GM19468 (cell line): Measurements from ENCODE around the gene ARFGEF3.
"Not testable (repeated sequence)": the region's sequence is repeated elsewhere in the genome, so short reads cannot be mapped to it uniquely, and the experiment has no call there.

ENCODE experiments used
- ATAC-seq: cut with Tn5 transposase; IDR thresholded peaks from one replicate; pipeline ENCODE4 v1.9.1; 2021; ENCODE audit warnings: mild to moderate bottlenecking, moderate library complexity, moderate number of reproducible peaks; ENCODE audit not compliant: unreplicated experiment; ENCODE audit errors: extremely low read depth

The ARFGEF3 gene

GRCh38 chr6:138331444-138331843 is 169.7 kb downstream of the ARFGEF3 start:
- ATAC-seq = no peak

- ATAC-seq = no peak
Measured at GRCh38 chr6:138331984-138332383, 170.2 kb downstream of the ARFGEF3 start.

DNA sequence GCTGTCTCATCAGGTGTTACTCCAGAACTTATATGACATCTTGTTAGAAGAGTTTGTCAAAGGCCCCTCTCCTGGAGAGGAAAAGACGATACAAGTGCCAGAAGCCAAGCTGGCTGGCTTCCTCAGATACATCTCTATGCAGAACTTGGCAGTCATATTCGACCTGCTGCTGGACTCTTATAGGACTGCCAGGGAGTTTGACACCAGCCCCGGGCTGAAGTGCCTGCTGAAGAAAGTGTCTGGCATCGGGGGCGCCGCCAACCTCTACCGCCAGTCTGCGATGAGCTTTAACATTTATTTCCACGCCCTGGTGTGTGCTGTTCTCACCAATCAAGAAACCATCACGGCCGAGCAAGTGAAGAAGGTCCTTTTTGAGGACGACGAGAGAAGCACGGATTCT is 172.3 kb downstream of the ARFGEF3 start:
- ATAC-seq = no peak

- no peak for ATAC-seq
Measured at GRCh38 chr6:138334963-138335362, 173.2 kb downstream of the ARFGEF3 start.

DNA sequence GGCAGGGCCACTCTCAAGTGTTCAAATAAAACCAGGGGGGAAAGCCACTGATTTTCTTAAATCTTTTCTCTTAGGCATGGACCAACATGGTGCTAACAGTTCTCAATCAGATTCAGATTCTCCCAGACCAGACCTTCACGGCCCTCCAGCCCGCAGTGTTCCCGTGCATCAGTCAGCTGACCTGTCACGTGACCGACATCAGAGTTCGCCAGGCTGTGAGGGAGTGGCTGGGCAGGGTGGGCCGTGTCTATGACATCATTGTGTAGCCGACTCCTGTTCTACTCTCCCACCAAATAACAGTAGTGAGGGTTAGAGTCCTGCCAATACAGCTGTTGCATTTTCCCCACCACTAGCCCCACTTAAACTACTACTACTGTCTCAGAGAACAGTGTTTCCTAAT is 174.5 kb downstream of the ARFGEF3 start:
- no peak for ATAC-seq

DNA sequence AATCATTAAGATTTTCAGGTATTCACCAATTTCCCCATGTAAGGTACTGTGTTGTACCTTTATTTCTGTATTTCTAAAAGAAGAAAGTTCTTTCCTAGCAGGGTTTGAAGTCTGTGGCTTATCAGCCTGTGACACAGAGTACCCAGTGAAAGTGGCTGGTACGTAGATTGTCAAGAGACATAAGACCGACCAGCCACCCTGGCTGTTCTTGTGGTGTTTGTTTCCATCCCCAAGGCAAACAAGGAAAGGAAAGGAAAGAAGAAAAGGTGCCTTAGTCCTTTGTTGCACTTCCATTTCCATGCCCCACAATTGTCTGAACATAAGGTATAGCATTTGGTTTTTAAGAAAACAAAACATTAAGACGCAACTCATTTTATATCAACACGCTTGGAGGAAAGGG is 175.3 kb downstream of the ARFGEF3 start:
- no peak for ATAC-seq

GRCh38 chr6:138339024-138339423 is 177.3 kb downstream of the ARFGEF3 start:
- no peak for ATAC-seq

- ATAC-seq = no peak
Measured at GRCh38 chr6:138341176-138341575, 179.4 kb downstream of the ARFGEF3 start.

DNA sequence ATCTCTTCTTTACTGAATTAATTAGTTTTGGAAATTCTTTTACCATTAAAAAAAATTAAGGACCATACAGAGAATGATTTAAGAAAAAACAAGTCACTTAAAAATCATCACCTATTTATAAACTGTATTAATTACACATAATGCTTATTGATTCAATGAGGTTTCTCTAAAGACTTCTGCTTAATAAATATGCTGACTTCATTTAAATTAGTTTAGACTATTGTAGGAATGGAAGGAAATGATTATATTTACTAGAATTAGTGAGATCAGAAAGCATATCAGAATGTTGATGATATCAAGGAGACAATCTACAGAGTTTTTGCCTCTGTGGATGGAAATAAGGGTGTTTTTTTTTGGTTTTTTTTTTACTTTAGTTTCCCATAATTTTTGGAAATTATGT is 181.4 kb downstream of the ARFGEF3 start:
- ATAC-seq = no peak

- no peak for ATAC-seq
Measured at GRCh38 chr6:138345565-138346285, 184.0 kb downstream of the ARFGEF3 start.

DNA sequence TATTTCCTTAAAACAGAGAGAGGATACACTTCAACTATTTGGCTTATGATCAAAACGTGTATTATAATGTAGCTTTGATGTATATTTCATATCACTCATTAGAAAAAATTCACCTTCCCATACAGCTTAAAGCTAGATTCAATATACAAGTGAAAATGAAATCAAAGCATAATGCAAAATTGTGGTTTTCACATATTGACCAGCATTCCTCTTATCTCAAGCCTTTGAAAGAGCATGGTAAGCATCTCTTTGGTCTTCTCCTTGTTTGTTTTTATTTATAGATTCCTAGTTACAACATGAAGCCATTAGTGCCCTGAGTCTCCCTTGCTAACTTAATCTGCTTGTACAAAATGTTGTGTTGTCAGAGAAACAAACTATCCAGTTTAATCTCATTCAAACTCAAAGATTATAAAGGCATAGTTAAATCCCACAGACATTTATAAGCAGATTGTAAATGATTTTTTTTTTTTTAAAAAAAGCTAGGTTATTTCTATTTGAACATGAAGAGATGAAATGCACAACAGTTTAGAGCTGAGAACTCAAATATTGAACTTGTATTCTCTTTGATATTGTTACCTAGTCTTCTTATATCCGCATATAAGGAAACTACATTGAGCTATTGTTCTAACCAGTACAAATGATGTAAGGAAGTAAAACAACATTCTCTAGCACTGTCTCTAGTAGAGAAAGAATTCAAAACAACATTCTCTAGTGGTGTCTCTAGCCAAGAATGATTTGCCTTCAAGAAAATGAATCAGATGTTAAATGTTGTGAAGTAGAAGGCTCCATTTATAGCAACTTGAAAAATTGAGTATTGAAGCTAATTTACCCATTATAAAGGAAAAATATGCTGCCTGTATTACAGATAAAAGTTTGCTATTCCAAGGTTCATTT is 184.8 kb downstream of the ARFGEF3 start:
- ATAC-seq = no peak

GRCh38 chr6:138347864-138348263 is 186.1 kb downstream of the ARFGEF3 start:
- ATAC-seq = no peak

- ATAC-seq = no peak
Measured at GRCh38 chr6:138349891-138350290, 188.2 kb downstream of the ARFGEF3 start.

DNA sequence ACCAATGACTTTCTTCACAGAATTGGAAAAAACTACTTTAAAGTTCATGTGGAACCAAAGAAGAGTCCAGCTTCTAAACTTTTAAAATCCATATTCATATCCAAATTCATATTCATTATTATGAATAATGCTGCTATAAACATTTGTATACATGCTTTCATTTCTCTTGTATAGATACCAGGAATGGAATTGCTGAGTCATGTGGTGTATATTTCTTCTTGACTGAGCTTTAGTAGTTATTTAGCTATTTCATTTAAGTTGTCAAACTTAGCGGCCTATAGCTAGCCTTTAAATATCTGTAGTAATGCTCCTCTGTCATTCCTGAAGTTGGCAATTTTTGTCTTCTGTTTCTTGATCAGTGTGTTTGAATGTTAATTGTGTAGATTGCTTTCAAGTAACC is 196.2 kb downstream of the ARFGEF3 start:
- no peak for ATAC-seq

DNA sequence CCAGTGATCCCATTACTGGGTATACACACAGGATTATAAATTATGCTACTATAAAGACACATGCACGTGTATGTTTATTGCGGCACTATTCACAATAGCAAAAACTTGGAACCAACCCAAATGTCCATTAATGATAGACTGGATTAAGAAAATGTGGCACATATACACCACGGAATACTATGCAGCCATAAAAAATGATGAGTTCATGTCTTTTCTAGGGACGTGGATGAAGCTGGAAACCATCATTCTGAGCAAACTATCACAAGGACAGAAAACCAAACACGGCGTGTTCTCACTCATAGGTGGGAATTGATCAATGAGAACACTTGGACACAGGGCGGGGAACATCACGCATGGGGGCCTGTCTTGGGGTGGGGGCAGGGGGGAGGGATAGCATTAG is 206.9 kb downstream of the ARFGEF3 start:
- ATAC-seq = not testable (repeated sequence)

DNA sequence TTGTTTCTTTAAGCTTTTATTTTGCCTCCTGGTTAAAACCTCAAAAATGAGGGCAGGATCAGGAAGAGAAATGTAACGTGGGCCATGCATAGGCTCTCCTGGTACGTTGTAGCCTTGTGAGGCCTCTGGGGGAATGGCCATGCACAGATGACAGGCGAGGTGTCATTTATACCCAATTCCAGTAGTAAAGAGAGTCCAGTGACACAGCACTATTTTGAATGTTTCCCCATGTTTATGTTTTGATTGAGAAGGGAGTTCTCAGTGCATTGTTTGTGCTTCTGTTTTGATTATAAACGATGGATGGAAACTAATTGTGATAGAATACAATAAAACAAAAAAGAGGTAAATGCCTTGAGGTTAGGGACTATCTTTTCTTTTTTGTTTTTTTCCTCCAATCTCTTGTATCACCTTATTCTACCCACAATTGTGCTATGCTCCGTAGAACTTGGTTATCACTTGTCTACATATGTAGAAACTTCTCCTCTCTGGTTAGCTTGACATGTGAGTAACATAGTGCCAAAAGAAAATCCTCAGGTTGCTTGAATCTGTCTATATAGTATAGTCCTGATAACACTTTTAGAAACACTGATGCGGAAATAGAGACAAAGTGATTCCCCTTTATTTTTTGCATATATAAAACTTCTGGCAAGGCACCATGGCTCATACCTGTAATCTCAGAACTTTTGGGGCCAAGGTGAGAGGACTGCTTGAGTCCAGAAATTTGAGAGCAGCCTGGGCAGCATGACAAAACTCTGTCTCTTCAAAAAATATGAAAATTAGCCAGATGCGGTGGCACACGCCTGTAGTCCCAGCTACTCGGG is 209.1 kb downstream of the ARFGEF3 start:
- ATAC-seq = no peak

DNA sequence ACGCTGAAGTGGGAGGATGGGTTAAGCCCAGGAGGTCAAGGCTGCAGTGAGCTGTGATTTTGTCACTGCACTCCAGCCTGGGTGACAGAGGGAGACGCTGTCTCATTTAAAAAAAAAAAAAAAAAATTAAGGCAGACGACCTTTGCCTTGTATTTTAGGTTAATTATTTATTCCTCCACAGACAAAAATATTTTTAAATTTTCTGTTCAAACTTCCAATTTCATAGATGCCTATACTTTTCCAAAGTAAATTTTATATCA is 209.6 kb downstream of the ARFGEF3 start:
- ATAC-seq = no peak

GRCh38 chr6:138371720-138372119 is 210.0 kb downstream of the ARFGEF3 start:
- ATAC-seq = no peak

GRCh38 chr6:138372711-138373463 is 211.1 kb downstream of the ARFGEF3 start:
- no peak for ATAC-seq

DNA sequence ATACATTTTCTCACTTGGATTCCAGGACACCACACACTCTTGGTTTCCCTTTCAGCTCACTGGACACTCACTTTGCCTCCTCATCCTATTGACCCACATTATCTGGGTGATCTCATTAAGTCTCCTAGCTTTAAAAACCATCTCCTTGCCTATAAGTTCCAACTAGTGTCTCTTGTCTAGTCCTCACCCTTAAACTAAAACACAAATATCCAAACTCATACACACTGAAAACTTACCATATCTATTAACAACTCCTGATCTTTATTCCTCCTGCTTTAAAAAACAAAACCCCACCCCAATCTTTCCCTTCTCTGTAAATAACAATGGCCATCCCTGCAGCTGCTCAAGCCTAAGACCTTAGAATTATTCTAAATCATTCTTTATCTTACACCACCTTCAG is 212.5 kb downstream of the ARFGEF3 start:
- no peak for ATAC-seq
